Parathyroid adenoma (tissue), 2 donors: Measurements from ENCODE around the gene TMEM273.

Experiments used
- H2AFZ ChIP-seq: fragments of 300-600 bp; sonication (generic); one replicate; pipeline ENCODE4 v1.7.0; 2017; ENCODE audit warnings: antibody characterized with exemption, mild to moderate bottlenecking
- H3K27ac ChIP-seq: fragments of 300-600 bp; sonication (generic); one replicate; pipeline ENCODE4 v1.7.0; 2017
- H3K27me3 ChIP-seq: fragments of 300-600 bp; sonication (generic); one replicate; pipeline ENCODE4 v1.7.0; 2017; ENCODE audit warnings: low read length; ENCODE audit not compliant: control insufficient read depth, insufficient read depth
- H3K36me3 ChIP-seq: fragments of 300-600 bp; sonication (generic); one replicate; pipeline ENCODE4 v1.7.0; 2017; ENCODE audit warnings: low read length; ENCODE audit not compliant: control insufficient read depth, insufficient read depth
- H3K4me1 ChIP-seq: fragments of 300-600 bp; sonication (generic); one replicate; pipeline ENCODE4 v1.7.0; 2017; ENCODE audit warnings: control low read depth
- H3K4me2 ChIP-seq: fragments of 300-600 bp; sonication (generic); one replicate; pipeline ENCODE4 v1.7.0; 2017; ENCODE audit warnings: low read length
- H3K4me3 ChIP-seq: fragments of 300-600 bp; sonication (generic); one replicate; pipeline ENCODE4 v1.7.0; 2017; ENCODE audit warnings: low read depth, low read length
- H3K79me2 ChIP-seq: fragments of 300-600 bp; sonication (generic); one replicate; pipeline ENCODE4 v1.7.0; 2017; ENCODE audit warnings: control low read depth
- H3K9ac ChIP-seq: fragments of 300-600 bp; sonication (generic); one replicate; pipeline ENCODE4 v1.7.0; 2017; ENCODE audit warnings: mild to moderate bottlenecking
- H3K9me3 ChIP-seq: fragments of 300-600 bp; sonication (generic); one replicate; pipeline ENCODE4 v1.7.0; 2017; ENCODE audit warnings: low read length; ENCODE audit not compliant: control insufficient read depth
- CTCF ChIP-seq: fragments of 300-600 bp; sonication (generic); IDR thresholded peaks from one replicate; pipeline ENCODE4 v1.7.0; 2017; ENCODE audit warnings: antibody characterized with exemption, mild to moderate bottlenecking
- donor health status: primary hyperparathyroidism.

Gene TMEM273

GRCh38 chr10:49208996-49209395 is 20.8 kb upstream of the TMEM273 start:
- H3K79me2 ChIP-seq: no peaks in the 10 kb centered on the region
- H3K27me3 ChIP-seq: no peaks in the 10 kb centered on the region
- no peak overlapping the region for H3K27ac ChIP-seq
- no peaks in the 10 kb centered on the region for H3K9me3 ChIP-seq
- H3K4me2 ChIP-seq: no peak overlapping the region
- no peak overlapping the region for H3K9ac ChIP-seq
- no peaks in the 10 kb centered on the region for H3K36me3 ChIP-seq
- no peak for TF ChIP-seq CTCF
- H3K4me3 ChIP-seq: no peak overlapping the region
- H2AFZ ChIP-seq: no peak overlapping the region
- no peaks in the 10 kb centered on the region for H3K4me1 ChIP-seq

GRCh38 chr10:49207936-49208487 is 19.8 kb upstream of the TMEM273 start:
- H3K4me2 ChIP-seq: no peak overlapping the region
- no peak overlapping the region for H3K4me3 ChIP-seq
- no peak overlapping the region for H2AFZ ChIP-seq
- H3K79me2 ChIP-seq: no peaks in the 10 kb centered on the region
- H3K9ac ChIP-seq: no peak overlapping the region
- no peaks in the 10 kb centered on the region for H3K4me1 ChIP-seq
- H3K27ac ChIP-seq: no peak overlapping the region
- H3K9me3 ChIP-seq: no peaks in the 10 kb centered on the region
- H3K36me3 ChIP-seq: no peaks in the 10 kb centered on the region
- no peaks in the 10 kb centered on the region for H3K27me3 ChIP-seq
- no peak for TF ChIP-seq CTCF

- no peaks in the 10 kb centered on the region for H3K36me3 ChIP-seq
- H3K4me3 ChIP-seq: no peak overlapping the region
- H3K27ac ChIP-seq: no peak overlapping the region
These were observed 18.9 kb upstream of the TMEM273 start for GRCh38 chr10:49207113-49207512.

GRCh38 chr10:49205206-49205605 is 17.0 kb upstream of the TMEM273 start:
- H3K9ac ChIP-seq: no peak overlapping the region
- no peak for TF ChIP-seq CTCF
- H3K4me3 ChIP-seq: no peak overlapping the region
- H3K9me3 ChIP-seq: no peaks in the 10 kb centered on the region
- no peaks in the 10 kb centered on the region for H3K79me2 ChIP-seq
- H3K4me1 ChIP-seq: no peaks in the 10 kb centered on the region
- no peak overlapping the region for H2AFZ ChIP-seq
- H3K36me3 ChIP-seq: no peaks in the 10 kb centered on the region
- no peak overlapping the region for H3K27ac ChIP-seq
- H3K27me3 ChIP-seq: no peaks in the 10 kb centered on the region
- H3K4me2 ChIP-seq: no peak overlapping the region

More at GRCh38 chr10:49207113-49207512, 18.9 kb upstream of the TMEM273 start:
- Histone ChIP-seq H3K9ac (no peak overlapping the region), H3K9me3 (no peaks in the 10 kb centered on the region), H3K27me3 (no peaks in the 10 kb centered on the region), H3K4me2 (no peak overlapping the region), H3K79me2 (no peaks in the 10 kb centered on the region), H3K4me1 (no peaks in the 10 kb centered on the region), H2AFZ (no peak overlapping the region)
- TF ChIP-seq CTCF: no peak

GRCh38 chr10:49204119-49204518 is 15.9 kb upstream of the TMEM273 start:
- Histone ChIP-seq H3K4me3 (no peak overlapping the region), H3K9ac (no peak overlapping the region), H3K4me1 (no peaks in the 10 kb centered on the region), H3K27ac (no peak overlapping the region), H3K27me3 (no peaks in the 10 kb centered on the region), H3K79me2 (no peaks in the 10 kb centered on the region), H3K36me3 (no peaks in the 10 kb centered on the region), H2AFZ (no peak overlapping the region), H3K9me3 (no peaks in the 10 kb centered on the region), H3K4me2 (no peak overlapping the region)
- TF ChIP-seq CTCF: no peak
